HEK293 (cell line): ENCODE results near the gene BCAT1.

Experiments used
- CTCF ChIA-PET: fragments of 350-600 bp; formaldehyde crosslinking; extraction: SDS; loops from one replicate; lab custom pipeline; 2021; ENCODE audit warnings: antibody characterized with exemption; lab: Yijun Ruan, JAX
- POLR2A ChIA-PET: fragments of 300-600 bp; formaldehyde crosslinking; extraction: SDS; loops from one replicate; lab custom pipeline; 2020; ENCODE audit warnings: antibody characterized with exemption, inconsistent platforms; lab: Yijun Ruan, JAX
- H3K27ac ChIP-seq: fragments of 200-500 bp; sonication (Bioruptor generic); 2 replicates; pipeline ENCODE4 v1.5.1; 2014; ENCODE audit warnings: low read depth, low read length, control low read depth, inconsistent platforms; ENCODE audit errors: extremely low read depth
- H3K36me3 ChIP-seq, 2 experiments: fragments of 200-500 bp in 1 of 2; sonication (Bioruptor generic) in 1 of 2; 1 replicate in 1 of 2; 2 replicates in 1 of 2; pipeline ENCODE4 v1.5.1; 2014 to 2017; ENCODE audit warnings: inconsistent platforms in 2 of 2, low read length in 2 of 2; ENCODE audit not compliant: control insufficient read depth in 2 of 2, insufficient read depth in 1 of 2
- H3K4me1 ChIP-seq: fragments of 200-500 bp; sonication (Bioruptor generic); 2 replicates; pipeline ENCODE4 v1.5.1; 2014; ENCODE audit warnings: mild to moderate bottlenecking, low read length, inconsistent platforms; ENCODE audit not compliant: control insufficient read depth, insufficient read depth
- H3K4me3 ChIP-seq: 2 replicates; pipeline ENCODE4 v1.5.1; 2011; ENCODE audit warnings: low read depth, mild to moderate bottlenecking, control low read depth, low read length, moderate library complexity
- H3K9me3 ChIP-seq: fragments of 200-500 bp; sonication (Bioruptor generic); 2 replicates; pipeline ENCODE4 v1.5.1; 2014; ENCODE audit warnings: low read depth, low read length, inconsistent platforms; ENCODE audit not compliant: control insufficient read depth, insufficient read depth
- HOXA7 ChIP-seq: sonication (generic); formaldehyde crosslinking; IDR thresholded peaks from 2 replicates; pipeline ENCODE4 v1.8.1; 2022; ENCODE audit warnings: missing genetic modification reagents, borderline replicate concordance
- HOXD13 ChIP-seq: sonication (generic); formaldehyde crosslinking; IDR thresholded peaks from 2 replicates; pipeline ENCODE4 v1.8.0; 2022; ENCODE audit warnings: missing genetic modification reagents, borderline replicate concordance
- INSM2 ChIP-seq: fragments of 450-650 bp; formaldehyde crosslinking; IDR thresholded peaks from 2 replicates; pipeline ENCODE4 v1.5.1; 2016; ENCODE audit warnings: missing biosample characterization, missing genetic modification characterization
- REPIN1 ChIP-seq: fragments of 450-650 bp; formaldehyde crosslinking; IDR thresholded peaks from 2 replicates; pipeline ENCODE4 v1.5.1; 2017; ENCODE audit warnings: missing biosample characterization, missing genetic modification characterization, low read depth
- SALL2 ChIP-seq: fragments of 450-650 bp; formaldehyde crosslinking; IDR thresholded peaks from 2 replicates; pipeline ENCODE4 v1.5.0; 2017; ENCODE audit warnings: missing biosample characterization, mild to moderate bottlenecking, missing genetic modification characterization, borderline replicate concordance
- SETDB1 ChIP-seq: IDR thresholded peaks from one replicate; pipeline ENCODE4 v1.6.1; 2017; ENCODE audit warnings: mild to moderate bottlenecking, low read length, moderate library complexity, mixed read lengths; ENCODE audit not compliant: insufficient read length
- TRIM28 ChIP-seq: IDR thresholded peaks from 2 replicates; pipeline ENCODE4 v1.6.1; 2011; ENCODE audit warnings: low read length, control low read depth, borderline replicate concordance
- ZBTB21 ChIP-seq: fragments of 450-650 bp; formaldehyde crosslinking; IDR thresholded peaks from 2 replicates; pipeline ENCODE4 v1.5.1; 2017; ENCODE audit warnings: missing biosample characterization, missing genetic modification characterization
- ZBTB8A ChIP-seq: fragments of 450-650 bp; formaldehyde crosslinking; IDR thresholded peaks from 2 replicates; pipeline ENCODE4 v1.5.1; 2016; ENCODE audit warnings: missing biosample characterization, missing genetic modification characterization
- ZIC2 ChIP-seq: fragments of 450-650 bp; formaldehyde crosslinking; IDR thresholded peaks from 2 replicates; pipeline ENCODE4 v1.5.1; 2016; ENCODE audit warnings: missing biosample characterization, missing genetic modification characterization
- ZNF214 ChIP-seq: fragments of 450-650 bp; formaldehyde crosslinking; IDR thresholded peaks from 2 replicates; pipeline ENCODE4 v1.5.1; 2017; ENCODE audit warnings: missing biosample characterization, mild to moderate bottlenecking, missing genetic modification characterization, borderline replicate concordance
- ZNF274 ChIP-seq, 2 experiments: fragments of 200-500 bp in 1 of 2; fragments of 450-650 bp in 1 of 2; sonication (Bioruptor generic) in 1 of 2; formaldehyde crosslinking in 1 of 2; IDR thresholded peaks; 2 replicates each; pipeline versions ENCODE4 v1.5.1 to v1.6.1; 2014 to 2016; ENCODE audit warnings: borderline replicate concordance in 1 of 2, inconsistent platforms in 1 of 2, low read length in 1 of 2, missing biosample characterization in 1 of 2, missing genetic modification characterization in 1 of 2
- ZNF302 ChIP-seq: fragments of 450-650 bp; formaldehyde crosslinking; IDR thresholded peaks from 2 replicates; pipeline ENCODE4 v1.5.1; 2016; ENCODE audit warnings: missing biosample characterization, missing genetic modification characterization, low read depth
- ZNF398 ChIP-seq: fragments of 450-650 bp; formaldehyde crosslinking; IDR thresholded peaks from 2 replicates; pipeline ENCODE4 v1.5.1; 2017; ENCODE audit warnings: missing biosample characterization, missing genetic modification characterization
- ZNF416 ChIP-seq: fragments of 450-650 bp; formaldehyde crosslinking; IDR thresholded peaks from 2 replicates; pipeline ENCODE4 v1.5.1; 2016; ENCODE audit warnings: missing biosample characterization, missing genetic modification characterization
- ZNF473 ChIP-seq: fragments of 450-650 bp; formaldehyde crosslinking; IDR thresholded peaks from 2 replicates; pipeline ENCODE4 v1.5.1; 2017; ENCODE audit warnings: missing biosample characterization, missing genetic modification characterization
- ZNF48 ChIP-seq: fragments of 450-650 bp; formaldehyde crosslinking; IDR thresholded peaks from 2 replicates; pipeline ENCODE4 v1.5.1; 2016; ENCODE audit warnings: missing biosample characterization, missing genetic modification characterization
- ZNF548 ChIP-seq: fragments of 450-650 bp; formaldehyde crosslinking; IDR thresholded peaks from 2 replicates; pipeline ENCODE4 v1.5.1; 2016; ENCODE audit warnings: missing biosample characterization, missing genetic modification characterization
- ZNF561 ChIP-seq: fragments of 450-650 bp; IDR thresholded peaks from 2 replicates; pipeline ENCODE4 v1.5.1; 2018; ENCODE audit warnings: missing biosample characterization, missing genetic modification characterization, borderline replicate concordance
- ZNF580 ChIP-seq: fragments of 450-650 bp; formaldehyde crosslinking; IDR thresholded peaks from 2 replicates; pipeline ENCODE4 v1.5.1; 2016; ENCODE audit warnings: missing biosample characterization, missing genetic modification characterization
- ZNF658 ChIP-seq: fragments of 450-650 bp; formaldehyde crosslinking; IDR thresholded peaks from 2 replicates; pipeline ENCODE4; 2016; ENCODE audit warnings: missing biosample characterization, missing genetic modification characterization
- ZNF670 ChIP-seq: fragments of 450-650 bp; formaldehyde crosslinking; IDR thresholded peaks from 2 replicates; pipeline ENCODE4 v1.5.1; 2016; ENCODE audit warnings: missing biosample characterization, missing genetic modification characterization, low read depth
- ZNF747 ChIP-seq: fragments of 450-650 bp; formaldehyde crosslinking; IDR thresholded peaks from 2 replicates; pipeline ENCODE4 v1.5.1; 2016; ENCODE audit warnings: missing biosample characterization, missing genetic modification characterization
- ZNF830 ChIP-seq: fragments of 450-650 bp; IDR thresholded peaks from 2 replicates; pipeline ENCODE4 v1.5.0; 2018; ENCODE audit warnings: missing biosample characterization, missing genetic modification characterization, low read depth, mild to moderate bottlenecking, moderate library complexity
- TF ChIP-seq, protein P1 (sequence below): fragments of 450-650 bp; formaldehyde crosslinking; IDR thresholded peaks from 2 replicates; pipeline ENCODE4 v1.5.1; 2016; ENCODE audit warnings: missing biosample characterization, missing genetic modification characterization
- TF ChIP-seq, protein P2 (sequence below): fragments of 450-650 bp; formaldehyde crosslinking; IDR thresholded peaks from 2 replicates; pipeline ENCODE4 v1.5.1; 2017; ENCODE audit warnings: missing biosample characterization, mild to moderate bottlenecking, missing genetic modification characterization, moderate library complexity

BCAT1 gene

GRCh38 chr12:24775073-24775472 is 173.8 kb downstream of the BCAT1 start:
- Histone ChIP-seq H3K27ac (no peak overlapping the region), H3K4me1 (no peaks in the 10 kb centered on the region), H3K4me3 (no peak overlapping the region), H3K9me3 (no peaks in the 10 kb centered on the region), H3K36me3 (no peaks in the 10 kb centered on the region)
- CTCF ChIA-PET: no interaction called here
- no peak for TF ChIP-seq ZIC2
- TF ChIP-seq SETDB1: no peak
- TF ChIP-seq SALL2 (tag by site-specific recombination): no peak
- TF ChIP-seq HOXA7 (CRISPR knock-in tag): no peak
- no peak for TF ChIP-seq ZNF48 (tag by site-specific recombination)
- TF ChIP-seq, protein P1, sequence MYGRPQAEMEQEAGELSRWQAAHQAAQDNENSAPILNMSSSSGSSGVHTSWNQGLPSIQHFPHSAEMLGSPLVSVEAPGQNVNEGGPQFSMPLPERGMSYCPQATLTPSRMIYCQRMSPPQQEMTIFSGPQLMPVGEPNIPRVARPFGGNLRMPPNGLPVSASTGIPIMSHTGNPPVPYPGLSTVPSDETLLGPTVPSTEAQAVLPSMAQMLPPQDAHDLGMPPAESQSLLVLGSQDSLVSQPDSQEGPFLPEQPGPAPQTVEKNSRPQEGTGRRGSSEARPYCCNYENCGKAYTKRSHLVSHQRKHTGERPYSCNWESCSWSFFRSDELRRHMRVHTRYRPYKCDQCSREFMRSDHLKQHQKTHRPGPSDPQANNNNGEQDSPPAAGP: no peak
- TF ChIP-seq ZNF274 (IDR thresholded peaks at IDR 0.05; ENCODE audit: low read length): no peak
- TF ChIP-seq ZNF274 (tag by site-specific recombination; IDR thresholded peaks at IDR 0.05; ENCODE audit: borderline replicate concordance): no peak
- TF ChIP-seq ZNF580 (tag by site-specific recombination): no peak
- TF ChIP-seq, protein P2, sequence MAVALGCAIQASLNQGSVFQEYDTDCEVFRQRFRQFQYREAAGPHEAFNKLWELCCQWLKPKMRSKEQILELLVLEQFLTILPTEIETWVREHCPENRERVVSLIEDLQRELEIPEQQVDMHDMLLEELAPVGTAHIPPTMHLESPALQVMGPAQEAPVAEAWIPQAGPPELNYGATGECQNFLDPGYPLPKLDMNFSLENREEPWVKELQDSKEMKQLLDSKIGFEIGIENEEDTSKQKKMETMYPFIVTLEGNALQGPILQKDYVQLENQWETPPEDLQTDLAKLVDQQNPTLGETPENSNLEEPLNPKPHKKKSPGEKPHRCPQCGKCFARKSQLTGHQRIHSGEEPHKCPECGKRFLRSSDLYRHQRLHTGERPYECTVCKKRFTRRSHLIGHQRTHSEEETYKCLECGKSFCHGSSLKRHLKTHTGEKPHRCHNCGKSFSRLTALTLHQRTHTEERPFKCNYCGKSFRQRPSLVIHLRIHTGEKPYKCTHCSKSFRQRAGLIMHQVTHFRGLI (tag by site-specific recombination): no peak
- no peak for TF ChIP-seq TRIM28
- no peak for TF ChIP-seq ZNF830 (tag by site-specific recombination)
- TF ChIP-seq ZNF561 (tag by site-specific recombination): no peak
- no peak for TF ChIP-seq ZBTB21 (tag by site-specific recombination)
- no peak for TF ChIP-seq INSM2
- no peak for TF ChIP-seq REPIN1 (tag by site-specific recombination)
- POLR2A ChIA-PET: no interaction called here

DNA sequence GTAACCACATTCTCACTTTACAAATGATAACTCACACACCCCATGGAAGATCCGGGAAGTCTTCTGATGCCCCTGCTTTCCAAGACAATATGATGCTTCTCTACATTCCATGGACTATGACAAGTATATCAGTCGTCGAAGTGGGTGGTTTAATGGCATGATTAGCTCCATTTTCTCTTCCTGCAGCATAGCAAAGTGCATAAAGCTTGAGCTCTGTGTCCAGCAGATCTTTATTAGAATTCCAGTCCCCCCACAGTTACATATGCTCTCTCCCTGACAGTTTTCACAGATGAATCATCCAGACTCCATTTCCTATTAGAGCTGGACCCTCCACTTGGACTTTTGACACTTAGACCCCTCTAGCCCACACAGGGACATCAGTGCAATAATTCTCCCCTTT is 174.9 kb downstream of the BCAT1 start:
- H3K4me1 ChIP-seq: no peaks in the 10 kb centered on the region

GRCh38 chr12:24772813-24773212 is 176.1 kb downstream of the BCAT1 start:
- Histone ChIP-seq H3K4me3 (no peak overlapping the region), H3K4me1 (no peaks in the 10 kb centered on the region), H3K36me3 (no peaks in the 10 kb centered on the region), H3K9me3 (no peaks in the 10 kb centered on the region), H3K27ac (no peak overlapping the region)
- ChIA-PET CTCF (no interaction called here), POLR2A (no interaction called here)
- TF ChIP-seq ZNF302 (tag by site-specific recombination) (no peak), ZNF747 (tag by site-specific recombination) (no peak), ZBTB8A (tag by site-specific recombination) (no peak), ZIC2 (no peak), ZNF670 (tag by site-specific recombination) (no peak), HOXD13 (no peak), ZNF416 (no peak), ZNF473 (tag by site-specific recombination) (no peak), ZNF658 (tag by site-specific recombination) (no peak), ZNF398 (tag by site-specific recombination) (no peak)

More for the DNA sequence above, 174.9 kb downstream of the BCAT1 start:
- ChIA-PET POLR2A (no interaction called here), CTCF (no interaction called here)
- Histone ChIP-seq H3K27ac (no peak overlapping the region), H3K9me3 (no peaks in the 10 kb centered on the region), H3K36me3 (no peaks in the 10 kb centered on the region), H3K4me3 (no peak overlapping the region)
- TF ChIP-seq ZNF548 (tag by site-specific recombination): no peak
- no peak for TF ChIP-seq ZNF580 (tag by site-specific recombination)
- no peak for TF ChIP-seq ZNF214
